GM19023 (cell line): ENCODE results near the gene PHYHD1.
"Not testable (repeated sequence)": the region's sequence is repeated elsewhere in the genome, so short reads cannot be mapped to it uniquely, and the experiment has no call there.

Experiments used
- ATAC-seq: cut with Tn5 transposase; IDR thresholded peaks from one replicate; pipeline ENCODE4 v1.9.1; 2021; ENCODE audit warnings: mild to moderate bottlenecking, moderate library complexity; ENCODE audit not compliant: unreplicated experiment

The PHYHD1 gene

GRCh38 chr9:128947527-128948301, 26.9 kb downstream of the PHYHD1 start, which contains the start of the genes DOLK and NUP188:
TSS of gene DOLK (minus strand) at chr9:128947603. CDS start at chr9:128947303, 300 bp downstream.
TSS of gene NUP188 (plus strand) at chr9:128947699. CDS start at chr9:128947720, 21 bp downstream.
- peak; percentile 69 for ATAC-seq

GRCh38 chr9:128961403-128961802, 40.6 kb downstream of the PHYHD1 start:
- not testable (repeated sequence) for ATAC-seq

- no peak for ATAC-seq
These were observed 48.7 kb downstream of the PHYHD1 start for GRCh38 chr9:128969491-128969890.

GRCh38 chr9:128972956-128973355, 52.2 kb downstream of the PHYHD1 start:
- ATAC-seq: no peak

GRCh38 chr9:128979111-128979510, 58.3 kb downstream of the PHYHD1 start:
- no peak for ATAC-seq

- no peak for ATAC-seq
These were observed 62.8 kb downstream of the PHYHD1 start for GRCh38 chr9:128983536-128983935.

- no peak for ATAC-seq
These were observed 65.9 kb downstream of the PHYHD1 start for GRCh38 chr9:128986671-128987070.

- no peak for ATAC-seq
These were observed 67.0 kb downstream of the PHYHD1 start for GRCh38 chr9:128987805-128988204.
